HepG2 (cell line): ENCODE data around the gene VILL. TPM values are rescaled to one million over a fixed set of nuclear protein-coding genes. Genes with fewer than 3 reads are reported as not detected.

ENCODE experiments used
- ARHGAP35 ChIP-seq: sonication (generic); formaldehyde crosslinking; IDR thresholded peaks from 2 replicates; pipeline ENCODE4 v1.9.0; 2022; ENCODE audit warnings: mild to moderate bottlenecking, inconsistent platforms, moderate library complexity, missing genetic modification reagents, borderline replicate concordance
- ATF1 ChIP-seq: IDR thresholded peaks from 2 replicates; pipeline ENCODE4 v1.6.1; 2016; ENCODE audit warnings: mild to moderate bottlenecking, control low read depth
- ATF7-NPFF ChIP-seq: sonication (generic); formaldehyde crosslinking; IDR thresholded peaks from 2 replicates; pipeline ENCODE4 v1.8.1; 2023; ENCODE audit warnings: mild to moderate bottlenecking, low read depth, missing genetic modification reagents, moderate library complexity
- ATRX ChIP-seq: sonication (generic); formaldehyde crosslinking; IDR thresholded peaks from 2 replicates; pipeline ENCODE4 v1.4.0; 2020; ENCODE audit warnings: missing genetic modification reagents, borderline replicate concordance
- CENPT ChIP-seq: sonication (generic); formaldehyde crosslinking; IDR thresholded peaks from 2 replicates; pipeline ENCODE4 v1.8.0; 2022; ENCODE audit warnings: low read depth, mild to moderate bottlenecking, moderate library complexity, missing genetic modification reagents
- EZH2 ChIP-seq: conservative IDR thresholded peaks from 2 replicates; pipeline ENCODE4 v1.6.1; 2012; ENCODE audit warnings: mild to moderate bottlenecking, low read depth, low read length, moderate library complexity
- FOSL1 ChIP-seq: sonication (generic); formaldehyde crosslinking; IDR thresholded peaks from 2 replicates; pipeline ENCODE4 v1.9.0; 2021; ENCODE audit warnings: missing genetic modification reagents, borderline replicate concordance
- FOXA1 ChIP-seq, 2 experiments: fragments of 450-650 bp in 1 of 2; sonication (generic) in 1 of 2; formaldehyde crosslinking in 1 of 2; IDR thresholded peaks; 2 replicates each; pipeline versions ENCODE4 v1.4.0 to v1.6.1; 2016 to 2020; ENCODE audit warnings: missing genetic modification reagents in 1 of 2
- HOXA5 ChIP-seq: sonication (generic); formaldehyde crosslinking; IDR thresholded peaks from 2 replicates; pipeline ENCODE4 v1.4.0; 2020; ENCODE audit warnings: missing genetic modification reagents
- KMT2B ChIP-seq: IDR thresholded peaks from 2 replicates; pipeline ENCODE4 v1.6.1; 2016; ENCODE audit warnings: missing genetic modification reagents, missing compliant biosample characterization
- NCOA2 ChIP-seq: sonication (generic); formaldehyde crosslinking; IDR thresholded peaks from 2 replicates; pipeline ENCODE4 v1.8.0; 2022; ENCODE audit warnings: inconsistent platforms
- NKX3-1 ChIP-seq: sonication (generic); formaldehyde crosslinking; IDR thresholded peaks from 2 replicates; pipeline ENCODE4 v1.5.0; 2020; ENCODE audit warnings: missing genetic modification reagents
- NR2F6 ChIP-seq, 2 experiments: IDR thresholded peaks; 2 replicates each; pipeline ENCODE4 v1.6.1; 2016; ENCODE audit warnings: antibody characterized with exemption in 1 of 2, mild to moderate bottlenecking in 1 of 2
- PLRG1 ChIP-seq: fragments of 450-650 bp; conservative IDR thresholded peaks from 2 replicates; pipeline ENCODE4 v1.6.1; 2016
- POGZ ChIP-seq: sonication (generic); formaldehyde crosslinking; IDR thresholded peaks from 2 replicates; pipeline ENCODE4 v1.4.0; 2020; ENCODE audit warnings: mild to moderate bottlenecking, missing genetic modification reagents
- RBFOX2 ChIP-seq: fragments of 200-400 bp; formaldehyde crosslinking; IDR thresholded peaks from 2 replicates; pipeline ENCODE4 v1.6.1; 2017; ENCODE audit warnings: low read depth, mild to moderate bottlenecking, low read length
- RORA ChIP-seq: sonication (generic); formaldehyde crosslinking; IDR thresholded peaks from 2 replicates; pipeline ENCODE4 v1.5.0; 2020; ENCODE audit warnings: mild to moderate bottlenecking, missing genetic modification reagents, moderate library complexity
- SRSF1 ChIP-seq: fragments of 200-400 bp; formaldehyde crosslinking; optimal IDR thresholded peaks from 2 replicates; pipeline ENCODE3; 2017; ENCODE audit warnings: mild to moderate bottlenecking, low read depth, low read length, moderate library complexity
- TAF1 ChIP-seq: sonication (generic); formaldehyde crosslinking; IDR thresholded peaks from 2 replicates; pipeline ENCODE4 v1.4.0; 2020; ENCODE audit warnings: missing genetic modification reagents
- TCF7 ChIP-seq: sonication (generic); IDR thresholded peaks from 2 replicates; pipeline ENCODE4 v1.6.1; 2016; ENCODE audit warnings: antibody characterized with exemption, low read depth
- TMF1 ChIP-seq: sonication (generic); formaldehyde crosslinking; IDR thresholded peaks from 2 replicates; pipeline ENCODE4 v1.8.1; 2022; ENCODE audit warnings: low read depth, missing genetic modification reagents
- ZNF230 ChIP-seq: sonication (generic); formaldehyde crosslinking; IDR thresholded peaks from 2 replicates; pipeline ENCODE4 v1.4.0; 2020; ENCODE audit warnings: mild to moderate bottlenecking, missing genetic modification reagents
- ZNF335 ChIP-seq: sonication (generic); formaldehyde crosslinking; IDR thresholded peaks from 2 replicates; pipeline ENCODE4 v1.4.0; 2020; ENCODE audit warnings: missing genetic modification reagents
- ZNF432 ChIP-seq: sonication (generic); formaldehyde crosslinking; IDR thresholded peaks from 2 replicates; pipeline ENCODE4 v1.5.0; 2020; ENCODE audit warnings: missing genetic modification reagents, mild to moderate bottlenecking, borderline replicate concordance
- ZNF703 ChIP-seq: sonication (generic); formaldehyde crosslinking; IDR thresholded peaks from 2 replicates; pipeline ENCODE4 v1.5.1; 2020; ENCODE audit warnings: missing genetic modification reagents, mild to moderate bottlenecking, moderate library complexity, borderline replicate concordance
- polyA plus RNA-seq, 8 experiments: library from polyadenylated mRNA; depleted of rRNA in 3 of 8; stranded (reverse) in 7 of 8; unstranded in 1 of 8; fragments of >200 nt; fragmentation: Illumina TruSeq in 4 of 8; extraction: Trizol in 4 of 8; gene quantifications; 2 replicates each; pipeline versions ENCODE4 v1.2.1 to v1.2.3, GENCODE V29; 2011 to 2016; ENCODE audit warnings: low read depth in 4 of 8, missing spikeins in 1 of 8, mixed read lengths in 1 of 8; ENCODE audit not compliant: insufficient read depth in 1 of 8
- total RNA-seq, 5 experiments: library from RNA; depleted of rRNA; stranded (reverse); fragments of >200 nt; fragmentation: Illumina TruSeq; extraction: Trizol; gene quantifications; 2 replicates each; pipeline ENCODE4 v1.2.3, GENCODE V29; 2016; ENCODE audit warnings: low read depth in 1 of 5
- TF ChIP-seq, protein P1 (sequence below): sonication (generic); formaldehyde crosslinking; IDR thresholded peaks from 2 replicates; pipeline ENCODE4 v1.8.1; 2023; ENCODE audit warnings: mild to moderate bottlenecking, moderate library complexity, missing genetic modification reagents
- TF ChIP-seq, protein P2 (sequence below): sonication (generic); formaldehyde crosslinking; IDR thresholded peaks from 2 replicates; pipeline ENCODE4 v1.4.0; 2020; ENCODE audit warnings: missing genetic modification reagents
- TF ChIP-seq, protein P3 (sequence below): sonication (generic); formaldehyde crosslinking; conservative IDR thresholded peaks from 2 replicates; pipeline ENCODE4 v1.8.0; 2022; ENCODE audit warnings: missing genetic modification reagents

The VILL gene
- total and polyA plus RNA-seq, 2 of the 13 experiments (the other 11 are each of a cell fraction or from before 2014, with no cell fraction given): 3.2 to 5.3 TPM

GRCh38 chr3:38005076-38006020, 14.8 kb downstream of the VILL start (continued):
- TF ChIP-seq, protein P1, sequence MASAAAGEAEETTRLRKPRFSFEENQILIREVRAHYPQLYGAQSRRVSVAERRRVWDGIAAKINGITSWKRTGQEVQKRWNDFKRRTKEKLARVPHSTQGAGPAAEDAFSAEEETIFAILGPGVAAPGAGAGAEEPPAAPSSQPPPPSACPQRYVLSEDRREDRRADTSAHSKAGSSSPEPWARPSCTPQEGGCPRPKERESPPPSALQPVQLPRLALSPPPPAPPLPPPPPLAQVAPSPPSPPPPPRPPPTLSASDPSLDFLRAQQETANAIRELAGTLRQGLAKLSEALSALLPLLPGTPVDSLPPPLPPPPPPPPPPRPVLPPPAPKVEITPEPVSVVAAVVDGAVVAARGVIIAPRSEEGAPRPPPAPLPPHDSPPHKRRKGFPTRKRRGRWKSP (CRISPR knock-in tag): no peak
- TF ChIP-seq FOXA1 (IDR thresholded peaks at IDR 0.05): no peak
- TF ChIP-seq FOXA1 (CRISPR knock-in tag; IDR thresholded peaks at IDR 0.05): no peak
- TF ChIP-seq, protein P2, sequence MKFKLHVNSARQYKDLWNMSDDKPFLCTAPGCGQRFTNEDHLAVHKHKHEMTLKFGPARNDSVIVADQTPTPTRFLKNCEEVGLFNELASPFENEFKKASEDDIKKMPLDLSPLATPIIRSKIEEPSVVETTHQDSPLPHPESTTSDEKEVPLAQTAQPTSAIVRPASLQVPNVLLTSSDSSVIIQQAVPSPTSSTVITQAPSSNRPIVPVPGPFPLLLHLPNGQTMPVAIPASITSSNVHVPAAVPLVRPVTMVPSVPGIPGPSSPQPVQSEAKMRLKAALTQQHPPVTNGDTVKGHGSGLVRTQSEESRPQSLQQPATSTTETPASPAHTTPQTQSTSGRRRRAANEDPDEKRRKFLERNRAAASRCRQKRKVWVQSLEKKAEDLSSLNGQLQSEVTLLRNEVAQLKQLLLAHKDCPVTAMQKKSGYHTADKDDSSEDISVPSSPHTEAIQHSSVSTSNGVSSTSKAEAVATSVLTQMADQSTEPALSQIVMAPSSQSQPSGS: no peak
- 0 out of 2 replicates have a peak, but pooled peaks have one; percentile 9 for TF ChIP-seq POGZ (CRISPR knock-in tag)
- TF ChIP-seq HOXA5 (CRISPR knock-in tag): peak; percentile 64; the same call in 1 of the 2 replicates
- no peak for TF ChIP-seq ZNF432
- TF ChIP-seq ARHGAP35 (CRISPR knock-in tag): no peak
- no peak for TF ChIP-seq KMT2B
- no peak for TF ChIP-seq TCF7
- TF ChIP-seq ZNF230 (CRISPR knock-in tag): no peak
- TF ChIP-seq, protein P3, sequence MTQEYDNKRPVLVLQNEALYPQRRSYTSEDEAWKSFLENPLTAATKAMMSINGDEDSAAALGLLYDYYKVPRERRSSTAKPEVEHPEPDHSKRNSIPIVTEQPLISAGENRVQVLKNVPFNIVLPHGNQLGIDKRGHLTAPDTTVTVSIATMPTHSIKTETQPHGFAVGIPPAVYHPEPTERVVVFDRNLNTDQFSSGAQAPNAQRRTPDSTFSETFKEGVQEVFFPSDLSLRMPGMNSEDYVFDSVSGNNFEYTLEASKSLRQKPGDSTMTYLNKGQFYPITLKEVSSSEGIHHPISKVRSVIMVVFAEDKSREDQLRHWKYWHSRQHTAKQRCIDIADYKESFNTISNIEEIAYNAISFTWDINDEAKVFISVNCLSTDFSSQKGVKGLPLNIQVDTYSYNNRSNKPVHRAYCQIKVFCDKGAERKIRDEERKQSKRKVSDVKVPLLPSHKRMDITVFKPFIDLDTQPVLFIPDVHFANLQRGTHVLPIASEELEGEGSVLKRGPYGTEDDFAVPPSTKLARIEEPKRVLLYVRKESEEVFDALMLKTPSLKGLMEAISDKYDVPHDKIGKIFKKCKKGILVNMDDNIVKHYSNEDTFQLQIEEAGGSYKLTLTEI (CRISPR knock-in tag): no peak
- TF ChIP-seq SRSF1: no peak
- no peak; the same call in 1 of the 2 replicates for TF ChIP-seq TAF1
- TF ChIP-seq NCOA2 (CRISPR knock-in tag): peak; percentile 56
- TF ChIP-seq ATF1 (CRISPR knock-in tag): no peak
- TF ChIP-seq RORA (CRISPR knock-in tag): no peak
- no peak for TF ChIP-seq ATRX (CRISPR knock-in tag)
- TF ChIP-seq RBFOX2: no peak
- no peak for TF ChIP-seq EZH2
- peak; percentile 64 for TF ChIP-seq NR2F6 (IDR thresholded peaks at IDR 0.05)
- peak; percentile 68 for TF ChIP-seq NR2F6 (CRISPR knock-in tag; IDR thresholded peaks at IDR 0.05)
- no peak for TF ChIP-seq ZNF703
- no peak; the same call in 1 of the 2 replicates for TF ChIP-seq NKX3-1
- no peak for TF ChIP-seq ATF7-NPFF
- no peak for TF ChIP-seq PLRG1
- TF ChIP-seq TMF1 (CRISPR knock-in tag): no peak
- no peak for TF ChIP-seq ZNF335 (CRISPR knock-in tag)
- no peak for TF ChIP-seq FOSL1 (CRISPR knock-in tag)
- TF ChIP-seq CENPT: no peak
